Measurements from ENCODE around the gene SLC43A3.
A peak's percentile ranks its signal among the peaks of the same experiment; 100 is the strongest.

The SLC43A3 gene

DNA sequence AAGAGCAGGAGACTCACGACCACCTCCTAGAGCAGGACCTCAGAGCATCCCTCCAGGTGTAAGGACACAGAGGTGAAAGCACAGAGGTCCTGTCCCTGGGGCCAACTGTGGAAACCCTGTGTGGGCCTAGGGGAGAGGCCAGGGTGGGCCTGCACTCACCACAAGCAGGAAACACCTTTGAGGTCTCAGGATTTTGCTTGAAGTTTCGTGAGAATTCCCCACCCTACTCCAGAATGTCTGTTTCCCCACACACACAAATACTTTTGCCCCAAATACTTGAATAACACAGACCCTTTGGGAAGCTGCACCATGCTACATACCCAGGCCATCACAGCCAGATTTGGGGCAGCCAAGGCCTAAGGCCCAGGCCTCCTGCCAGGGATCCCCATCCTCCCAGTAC is 18.1 kb downstream of the SLC43A3 start:
- Histone ChIP-seq H3K9ac (ENCODE audit: low read length) (0 out of 2 replicates have a peak overlapping the region, but pooled peaks have one; percentile 4), H3K36me3 (replicated peaks; ENCODE audit: low read depth, low read length) (peaks cover 84% of the 10 kb centered on the region)

DNA sequence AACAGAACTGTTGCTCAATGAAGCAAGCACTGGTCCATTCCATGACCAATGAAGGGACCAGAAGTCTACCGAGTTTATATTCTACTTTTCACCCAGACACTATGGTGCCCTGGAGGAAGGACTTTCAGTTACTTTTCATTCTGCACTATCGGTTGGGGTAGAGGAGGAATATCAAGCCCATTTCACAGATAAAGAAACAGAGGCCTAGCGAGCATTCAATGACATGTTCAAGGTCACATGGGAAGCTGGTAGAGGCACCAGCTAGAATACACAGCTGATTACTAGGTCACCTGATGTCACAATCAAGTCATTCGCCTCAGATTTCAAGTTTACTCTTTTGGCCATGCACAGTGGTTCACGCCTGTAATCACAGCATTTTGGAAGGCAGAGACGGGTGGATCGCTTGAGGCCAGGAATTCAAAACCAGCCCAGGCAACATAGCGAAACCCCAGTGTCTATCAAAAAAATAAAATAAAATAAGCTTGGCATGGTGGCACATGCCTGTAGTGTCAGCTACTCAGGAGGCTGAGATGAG is 18.9 kb downstream of the SLC43A3 start:
- H3K4me3 ChIP-seq (ENCODE audit: low read length), result no peak overlapping the region
- peaks cover 78% of the 10 kb centered on the region for H3K36me3 ChIP-seq (replicated peaks; ENCODE audit: low read depth, low read length)

More for the DNA sequence above, 18.1 kb downstream of the SLC43A3 start:
- H3K9me3 ChIP-seq (ENCODE audit: insufficient read depth, low read length), result no peaks in the 10 kb centered on the region
- H2AFZ ChIP-seq (ENCODE audit: low read depth, low read length), result no peak overlapping the region
- H3K79me2 ChIP-seq (ENCODE audit: low read length), result peaks cover 69% of the 10 kb centered on the region
- TF ChIP-seq, protein P1, sequence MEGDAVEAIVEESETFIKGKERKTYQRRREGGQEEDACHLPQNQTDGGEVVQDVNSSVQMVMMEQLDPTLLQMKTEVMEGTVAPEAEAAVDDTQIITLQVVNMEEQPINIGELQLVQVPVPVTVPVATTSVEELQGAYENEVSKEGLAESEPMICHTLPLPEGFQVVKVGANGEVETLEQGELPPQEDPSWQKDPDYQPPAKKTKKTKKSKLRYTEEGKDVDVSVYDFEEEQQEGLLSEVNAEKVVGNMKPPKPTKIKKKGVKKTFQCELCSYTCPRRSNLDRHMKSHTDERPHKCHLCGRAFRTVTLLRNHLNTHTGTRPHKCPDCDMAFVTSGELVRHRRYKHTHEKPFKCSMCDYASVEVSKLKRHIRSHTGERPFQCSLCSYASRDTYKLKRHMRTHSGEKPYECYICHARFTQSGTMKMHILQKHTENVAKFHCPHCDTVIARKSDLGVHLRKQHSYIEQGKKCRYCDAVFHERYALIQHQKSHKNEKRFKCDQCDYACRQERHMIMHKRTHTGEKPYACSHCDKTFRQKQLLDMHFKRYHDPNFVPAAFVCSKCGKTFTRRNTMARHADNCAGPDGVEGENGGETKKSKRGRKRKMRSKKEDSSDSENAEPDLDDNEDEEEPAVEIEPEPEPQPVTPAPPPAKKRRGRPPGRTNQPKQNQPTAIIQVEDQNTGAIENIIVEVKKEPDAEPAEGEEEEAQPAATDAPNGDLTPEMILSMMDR (IDR thresholded peaks at IDR 0.05; ENCODE audit: low read depth, low read length), result no peak
- no peak for TF ChIP-seq EZH2phosphoT487 (IDR thresholded peaks at IDR 0.05; ENCODE audit: low read depth)
- H3K27ac ChIP-seq (ENCODE audit: low read length), result peak overlapping the region; percentile 94
- peak overlapping the region; percentile 2; the same call in 1 of the 2 replicates for H3K4me2 ChIP-seq (ENCODE audit: low read length)
- H4K20me1 ChIP-seq (ENCODE audit: insufficient read depth, low read length), result peaks cover 50% of the 10 kb centered on the region
- no peaks in the 10 kb centered on the region for H3K27me3 ChIP-seq (ENCODE audit: low read depth, low read length)
- peaks cover 86% of the 10 kb centered on the region for H3K4me1 ChIP-seq (ENCODE audit: low read length)
- H3K4me3 ChIP-seq (ENCODE audit: low read length), result no peak overlapping the region

DNA sequence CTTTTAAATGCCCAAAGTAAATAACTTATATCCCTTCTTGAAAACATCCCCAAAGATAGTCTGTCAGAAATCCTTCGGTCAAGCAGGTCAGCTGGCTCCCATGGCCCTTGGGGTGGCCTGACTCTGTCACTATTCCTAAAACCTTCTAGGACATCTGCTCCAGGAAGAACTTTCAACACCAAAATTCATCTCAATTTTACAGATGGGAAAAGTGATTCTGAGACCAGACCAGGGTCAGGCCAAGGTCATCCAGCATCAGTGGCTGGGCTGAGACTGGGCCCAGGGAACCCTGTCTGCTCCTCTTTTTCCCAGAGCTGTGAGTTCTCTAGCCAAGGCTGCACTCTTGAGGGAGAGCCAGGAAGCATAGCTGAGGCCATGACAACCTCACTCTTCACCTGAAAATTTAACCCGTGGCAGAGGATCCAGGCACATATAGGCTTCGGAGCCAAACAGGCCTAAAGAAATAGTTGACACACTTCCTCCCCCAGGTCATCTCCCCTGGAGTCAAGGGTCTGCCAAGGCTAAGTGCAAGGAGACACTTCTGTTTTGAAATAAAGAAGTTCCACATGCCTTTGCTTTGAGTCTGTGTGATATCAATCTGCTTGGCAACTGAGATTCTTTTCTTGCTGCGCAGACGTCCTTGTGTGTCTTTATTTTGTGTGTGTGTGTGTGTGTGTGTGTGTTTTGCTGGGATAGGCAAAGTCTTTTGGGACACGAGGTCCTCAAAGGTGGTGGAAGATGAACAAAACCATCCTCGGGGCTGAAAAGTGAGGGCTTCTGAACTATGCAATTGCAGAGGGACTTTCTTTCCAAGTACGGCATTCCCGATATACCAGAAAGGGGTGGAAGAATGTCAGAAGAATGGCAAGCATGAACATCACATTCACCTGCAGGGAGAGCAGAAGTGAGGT is 19.7 kb downstream of the SLC43A3 start:
- Histone ChIP-seq H3K4me1 (ENCODE audit: low read length) (peaks cover 85% of the 10 kb centered on the region), H4K20me1 (ENCODE audit: insufficient read depth, low read length) (peaks cover 35% of the 10 kb centered on the region), H3K27ac (ENCODE audit: low read length) (peak overlapping the region; percentile 94), H2AFZ (ENCODE audit: low read depth, low read length) (no peak overlapping the region), H3K4me3 (ENCODE audit: low read length) (peak overlapping the region; percentile 7), H3K36me3 (replicated peaks; ENCODE audit: low read depth, low read length) (peaks cover 79% of the 10 kb centered on the region), H3K27me3 (ENCODE audit: low read depth, low read length) (no peaks in the 10 kb centered on the region), H3K9ac (ENCODE audit: low read length) (peak overlapping the region; percentile 63), H3K4me2 (ENCODE audit: low read length) (peak overlapping the region; percentile 48), H3K9me3 (ENCODE audit: insufficient read depth, low read length) (no peaks in the 10 kb centered on the region), H3K79me2 (ENCODE audit: low read length) (peaks cover 54% of the 10 kb centered on the region)
- TF ChIP-seq, protein P1 (IDR thresholded peaks at IDR 0.05; ENCODE audit: low read depth, low read length), result no peak

More for the DNA sequence above, 18.9 kb downstream of the SLC43A3 start:
- no peak overlapping the region for H2AFZ ChIP-seq (ENCODE audit: low read depth, low read length)
- H3K79me2 ChIP-seq (ENCODE audit: low read length), result peaks cover 61% of the 10 kb centered on the region
- H4K20me1 ChIP-seq (ENCODE audit: insufficient read depth, low read length), result peaks cover 43% of the 10 kb centered on the region
- peaks cover 85% of the 10 kb centered on the region for H3K4me1 ChIP-seq (ENCODE audit: low read length)
- H3K27me3 ChIP-seq (ENCODE audit: low read depth, low read length), result no peaks in the 10 kb centered on the region
- H3K27ac ChIP-seq (ENCODE audit: low read length), result peak overlapping the region; percentile 94
- no peaks in the 10 kb centered on the region for H3K9me3 ChIP-seq (ENCODE audit: insufficient read depth, low read length)
- peak overlapping the region; percentile 48; the same call in 1 of the 2 replicates for H3K4me2 ChIP-seq (ENCODE audit: low read length)
- TF ChIP-seq EZH2phosphoT487 (IDR thresholded peaks at IDR 0.05; ENCODE audit: low read depth), result no peak
- TF ChIP-seq, protein P1 (IDR thresholded peaks at IDR 0.05; ENCODE audit: low read depth, low read length), result no peak
- H3K9ac ChIP-seq (ENCODE audit: low read length), result no peak overlapping the region

DNA sequence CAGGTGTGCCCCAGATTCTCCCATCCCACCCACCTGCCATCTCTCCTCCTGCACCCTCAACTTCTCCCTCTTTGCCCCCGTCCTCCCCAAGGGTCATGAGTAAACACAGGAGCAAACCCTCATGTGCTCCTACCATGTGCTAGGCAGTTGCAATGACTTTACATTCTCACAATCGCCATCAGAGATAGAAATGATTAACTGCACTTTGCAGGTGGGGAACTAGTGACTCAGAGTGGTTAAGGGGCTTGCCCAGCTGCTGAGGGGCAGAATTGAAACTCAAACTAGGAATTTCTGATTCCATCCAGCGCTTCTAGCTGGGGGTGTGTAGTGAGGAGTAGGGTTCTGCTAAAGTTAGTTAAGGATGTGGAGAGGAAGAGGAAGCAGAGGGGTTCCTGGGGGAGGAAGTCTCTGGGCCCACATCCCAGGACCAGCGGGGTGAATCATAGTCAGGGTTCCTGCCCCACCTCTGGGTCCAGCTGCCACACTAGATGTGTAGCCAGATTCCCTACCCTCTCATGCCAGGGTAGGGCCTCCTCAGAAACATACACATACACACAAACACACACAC is 20.5 kb downstream of the SLC43A3 start:
- peak overlapping the region; percentile 48 for H3K4me2 ChIP-seq (ENCODE audit: low read length)
- H3K79me2 ChIP-seq (ENCODE audit: low read length), result peaks cover 47% of the 10 kb centered on the region
- H2AFZ ChIP-seq (ENCODE audit: low read depth, low read length), result no peak overlapping the region
- peaks cover 83% of the 10 kb centered on the region for H3K4me1 ChIP-seq (ENCODE audit: low read length)
- peak overlapping the region; percentile 7 for H3K4me3 ChIP-seq (ENCODE audit: low read length)
- peak overlapping the region; percentile 94 for H3K27ac ChIP-seq (ENCODE audit: low read length)
- peak overlapping the region; percentile 70 for H3K9ac ChIP-seq (ENCODE audit: low read length)
- no peaks in the 10 kb centered on the region for H3K27me3 ChIP-seq (ENCODE audit: low read depth, low read length)
- H3K36me3 ChIP-seq (replicated peaks; ENCODE audit: low read depth, low read length), result peaks cover 78% of the 10 kb centered on the region
- no peak for TF ChIP-seq EZH2phosphoT487 (IDR thresholded peaks at IDR 0.05; ENCODE audit: low read depth)
- TF ChIP-seq, protein P1 (IDR thresholded peaks at IDR 0.05; ENCODE audit: low read depth, low read length), result no peak
- peaks cover 33% of the 10 kb centered on the region for H4K20me1 ChIP-seq (ENCODE audit: insufficient read depth, low read length)
- no peaks in the 10 kb centered on the region for H3K9me3 ChIP-seq (ENCODE audit: insufficient read depth, low read length)

Data from OCI-LY3 (cell line).